ENCODE measurements around the gene AK2.
A peak's percentile ranks its signal among the peaks of the same experiment; 100 is the strongest.

AK2 gene

GRCh38 chr1:33080885-33081553 is 44.3 kb upstream of the AK2 start, which contains the start of gene AZIN2:
TSS of gene AZIN2 (plus strand) at chr1:33081153. CDS start at chr1:33082250, 1,097 bp downstream.
- peak within 1 kb of the TSS; percentile 69 for H3K4me3 ChIP-seq (ENCODE audit: low read depth, low read length)
- no peaks in the 10 kb centered on the region for H3K9me3 ChIP-seq (ENCODE audit: control insufficient read depth, insufficient read depth, low read depth, low read length)
- POLR2A ChIA-PET: interaction anchor here (0.6 to 2.3 kb wide), 16 partner anchors 8 to 686 kb away, joined by 3 to 13 read pairs (median 4); partner anchors contain the start of genes BSDC1 and RNF19B
- CTCF ChIA-PET: interaction anchor here (0.6 to 2.2 kb wide), 5 partner anchors 46 to 205 kb away, joined by 3 to 9 read pairs (median 3); no protein-coding TSS in a partner anchor
- no peaks in the 10 kb centered on the region for H3K4me1 ChIP-seq (ENCODE audit: control insufficient read depth, insufficient read depth, low read length)
- no peak within 1 kb of the TSS; the same call in 1 of the 2 replicates for H3K27ac ChIP-seq (ENCODE audit: extremely low read depth, low read depth, low read length)
- peaks cover 0 to 14% of the 10 kb centered on the region in 2 experiments; a peak in 1 of 3 replicates for H3K36me3 ChIP-seq (ENCODE audit: control insufficient read depth in 2 of 2, insufficient read depth in 1 of 2, low read length in 2 of 2)
- TF ChIP-seq ZNF169 (tag by site-specific recombination; IDR thresholded peaks at IDR 0.05) (no peak), KLF9 (tag by site-specific recombination; IDR thresholded peaks at IDR 0.05; ENCODE audit: low read depth) (peak; percentile 51; the same call in 1 of the 2 replicates), ZNF280D (tag by site-specific recombination; IDR thresholded peaks at IDR 0.05) (no peak), SP3 (tag by site-specific recombination; IDR thresholded peaks at IDR 0.05) (peak; percentile 80), ZNF335 (tag by site-specific recombination; conservative IDR thresholded peaks at IDR 0.05) (peak; percentile 27), ZNF214 (tag by site-specific recombination; IDR thresholded peaks at IDR 0.05; ENCODE audit: borderline replicate concordance) (no peak), ZNF768 (tag by site-specific recombination; IDR thresholded peaks at IDR 0.05) (no peak), BCL11B (tag by site-specific recombination; IDR thresholded peaks at IDR 0.05; ENCODE audit: low read depth) (no peak), ZNF776 (tag by site-specific recombination; IDR thresholded peaks at IDR 0.05; ENCODE audit: borderline replicate concordance) (no peak), ZNF777 (tag by site-specific recombination; IDR thresholded peaks at IDR 0.05; ENCODE audit: borderline replicate concordance) (no peak), KLF8 (tag by site-specific recombination; IDR thresholded peaks at IDR 0.05) (peak; percentile 76; the same call in 1 of the 2 replicates), KLF1 (tag by site-specific recombination; IDR thresholded peaks at IDR 0.05) (peak; percentile 66), ZNF426 (tag by site-specific recombination; IDR thresholded peaks at IDR 0.05) (no peak), ZNF341 (tag by site-specific recombination; IDR thresholded peaks at IDR 0.05; ENCODE audit: low read depth) (peak; percentile 83), SP7 (tag by site-specific recombination; IDR thresholded peaks at IDR 0.05) (peak; percentile 27), ZNF530 (tag by site-specific recombination; IDR thresholded peaks at IDR 0.05; ENCODE audit: low read depth) (no peak), ZXDB (tag by site-specific recombination; IDR thresholded peaks at IDR 0.05) (0 out of 2 replicates have a peak, but pooled peaks have one; percentile 21), KLF7 (tag by site-specific recombination; IDR thresholded peaks at IDR 0.05; ENCODE audit: borderline replicate concordance) (no peak; the same call in 1 of the 2 replicates), YY2 (tag by site-specific recombination; IDR thresholded peaks at IDR 0.05) (no peak), ZNF560 (tag by site-specific recombination; IDR thresholded peaks at IDR 0.05; ENCODE audit: borderline replicate concordance) (no peak), OVOL3 (tag by site-specific recombination; IDR thresholded peaks at IDR 0.05) (no peak), ZNF324 (tag by site-specific recombination; IDR thresholded peaks at IDR 0.05) (no peak), PBX3 (CRISPR knock-in tag; IDR thresholded peaks at IDR 0.05) (peak; percentile 94; the same call in 1 of the 2 replicates), ZNF2 (tag by site-specific recombination; IDR thresholded peaks at IDR 0.05) (peak; percentile 24; the same call in 1 of the 2 replicates), ZBTB26 (tag by site-specific recombination; optimal IDR thresholded peaks at IDR 0.05) (peak; percentile 23), PRDM10 (tag by site-specific recombination; IDR thresholded peaks at IDR 0.05) (peak; percentile 20; the same call in 1 of the 2 replicates), SP2 (tag by site-specific recombination; IDR thresholded peaks at IDR 0.05) (peak; percentile 79), ZBTB8A (tag by site-specific recombination; IDR thresholded peaks at IDR 0.05) (peak; percentile 69)

Measured in HEK293 (cell line).